Skin of body (tissue), 2 donors: ENCODE measurements around the gene RAB7A. TPM values are rescaled to one million over a fixed set of nuclear protein-coding genes. Genes with fewer than 3 reads are reported as not detected.
"Not testable (repeated sequence)": the region's sequence is repeated elsewhere in the genome, so short reads cannot be mapped to it uniquely, and the experiment has no call there.

Experiments
- DNase-seq: peaks from one replicate; lab custom pipeline; 2025; lab: John Stamatoyannopoulos, UW
- total RNA-seq: library from RNA; depleted of rRNA; stranded (reverse); fragments of >200 nt; gene quantifications from one replicate; pipeline ENCODE4 v1.2.3, GENCODE V29; 2014

The RAB7A gene
- total RNA-seq, 1 donor from 2014 or later, result 58.6 TPM

- DNase-seq, result no peak
Measured at GRCh38 chr3:128815318-128816064, 89.5 kb downstream of the RAB7A start.

GRCh38 chr3:128818186-128818787, 92.3 kb downstream of the RAB7A start:
- DNase-seq, result no peak

GRCh38 chr3:128820252-128820839, 94.4 kb downstream of the RAB7A start:
- no peak for DNase-seq

- DNase-seq, result no peak
Measured at GRCh38 chr3:128823008-128823407, 97.0 kb downstream of the RAB7A start.

- no peak for DNase-seq
Measured at GRCh38 chr3:128823631-128824030, 97.6 kb downstream of the RAB7A start.

GRCh38 chr3:128824132-128824850, 98.3 kb downstream of the RAB7A start:
- DNase-seq, result no peak

- no peak for DNase-seq
Measured at GRCh38 chr3:128825117-128825725, 99.2 kb downstream of the RAB7A start.

GRCh38 chr3:128829087-128829486, 103.1 kb downstream of the RAB7A start:
- not testable (repeated sequence) for DNase-seq

GRCh38 chr3:128829925-128830625, 104.1 kb downstream of the RAB7A start:
- not testable (repeated sequence) for DNase-seq

GRCh38 chr3:128830762-128831161, 104.8 kb downstream of the RAB7A start:
- not testable (repeated sequence) for DNase-seq

GRCh38 chr3:128832979-128833378, 107.0 kb downstream of the RAB7A start:
- DNase-seq, result not testable (repeated sequence)

GRCh38 chr3:128835096-128835495, 109.1 kb downstream of the RAB7A start:
- DNase-seq, result no peak

- DNase-seq, result no peak
Measured at GRCh38 chr3:128841926-128842920, 116.2 kb downstream of the RAB7A start.

- DNase-seq, result no peak
Measured at GRCh38 chr3:128844502-128844901, 118.5 kb downstream of the RAB7A start.

- no peak for DNase-seq
Measured at GRCh38 chr3:128845119-128845777, 119.3 kb downstream of the RAB7A start.

- peak; percentile 46 for DNase-seq
Measured at GRCh38 chr3:128845778-128846485, 119.9 kb downstream of the RAB7A start.

- no peak for DNase-seq
Measured at GRCh38 chr3:128846486-128846891, 120.5 kb downstream of the RAB7A start.

GRCh38 chr3:128847666-128848370, 121.8 kb downstream of the RAB7A start:
- no peak for DNase-seq
